ENCODE results near the gene NADK2. TPM values are rescaled to one million over a fixed set of nuclear protein-coding genes. Genes with fewer than 3 reads are reported as not detected.

The NADK2 gene
- total RNA-seq, 1 experiment from 2014 or later: 12.2 TPM

DNA sequence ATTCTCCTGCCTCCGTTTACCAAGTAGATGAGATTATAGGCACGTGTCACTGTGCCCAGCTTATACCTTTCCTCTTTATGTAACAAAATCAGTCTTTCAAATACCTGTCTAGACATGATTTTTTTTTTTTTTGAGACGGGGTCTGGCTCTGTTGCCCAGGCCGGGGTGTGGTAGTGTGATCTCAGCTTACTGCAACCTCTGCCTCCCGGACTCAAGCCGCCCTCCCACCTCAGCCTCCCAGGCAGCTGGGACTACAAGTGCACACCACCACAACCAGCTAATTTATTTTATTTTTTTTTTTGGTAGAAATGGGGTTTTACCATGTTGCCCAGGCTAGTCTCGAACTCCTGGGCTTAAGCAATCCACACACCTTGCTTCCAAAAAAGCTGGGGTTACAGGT lies 13.2 kb downstream of the NADK2 start:
- Histone ChIP-seq H2BK20ac (ENCODE audit: low read depth, low read length, poor library complexity, severe bottlenecking) (no peak overlapping the region), H3K27ac (ENCODE audit: insufficient read length, low read depth, low read length) (no peak overlapping the region), H3K23me2 (ENCODE audit: insufficient read length, low read depth, low read length, poor library complexity, severe bottlenecking) (no peaks in the 10 kb centered on the region), H4K20me1 (ENCODE audit: control insufficient read depth, insufficient read depth, insufficient read length) (no peaks in the 10 kb centered on the region), H3T11ph (ENCODE audit: low read length) (no peak overlapping the region), H3K56ac (ENCODE audit: insufficient read length, low read depth, low read length) (no peak overlapping the region), H2BK5ac (ENCODE audit: insufficient read length, low read length) (no peak overlapping the region), H4K91ac (ENCODE audit: insufficient read length, low read depth, low read length) (no peak overlapping the region), H3K79me2 (ENCODE audit: insufficient read depth, low read length) (no peaks in the 10 kb centered on the region), H2BK15ac (ENCODE audit: low read depth, low read length) (no peak overlapping the region), H3K4ac (ENCODE audit: low read depth, low read length) (no peak overlapping the region), H2AFZ (ENCODE audit: low read length) (no peak overlapping the region), H4K8ac (replicated peaks; ENCODE audit: insufficient read length, low read depth, low read length) (no peak overlapping the region), H2BK12ac (ENCODE audit: insufficient read length, low read depth, low read length) (no peak overlapping the region), H3K27me3 (ENCODE audit: insufficient read depth, low read length) (no peaks in the 10 kb centered on the region), H3K18ac (ENCODE audit: insufficient read length, low read depth, low read length) (no peak overlapping the region), H3K9ac (ENCODE audit: extremely low read depth, insufficient read length, low read length) (no peak overlapping the region), H3K79me1 (ENCODE audit: insufficient read depth, low read depth, low read length, poor library complexity, severe bottlenecking) (no peaks in the 10 kb centered on the region), H3K9me3 (ENCODE audit: control insufficient read depth, low read depth, low read length) (no peaks in the 10 kb centered on the region), H4K5ac (ENCODE audit: insufficient read length, low read depth, low read length) (no peak overlapping the region), H2BK120ac (ENCODE audit: low read depth, low read length, poor library complexity, severe bottlenecking) (no peak overlapping the region), H3K23ac (ENCODE audit: insufficient read length, low read depth, low read length) (no peak overlapping the region), H3K14ac (ENCODE audit: insufficient read depth, low read length) (no peak overlapping the region), H3K4me1 (ENCODE audit: insufficient read depth, low read length) (no peaks in the 10 kb centered on the region), H3K4me2 (ENCODE audit: insufficient read depth, insufficient read length, low read length) (no peak overlapping the region), H2AK5ac (ENCODE audit: insufficient read length, low read length) (no peak overlapping the region)
- Mint-ChIP-seq H3K4me3 (no peak overlapping the region), H3K36me3 (ENCODE audit: insufficient read depth in 1 of 3, low read depth in 3 of 3) (no peaks in the 10 kb centered on the region; a peak in 1 of 7 replicates), H3K9me3 (no peaks in the 10 kb centered on the region), H3K27ac (no peak overlapping the region), H3K4me1 (peaks cover 6 to 9% of the 10 kb centered on the region in 2 experiments), H3K27me3 (ENCODE audit: low read depth) (no peaks in the 10 kb centered on the region)
- TF ChIP-seq, protein P1, sequence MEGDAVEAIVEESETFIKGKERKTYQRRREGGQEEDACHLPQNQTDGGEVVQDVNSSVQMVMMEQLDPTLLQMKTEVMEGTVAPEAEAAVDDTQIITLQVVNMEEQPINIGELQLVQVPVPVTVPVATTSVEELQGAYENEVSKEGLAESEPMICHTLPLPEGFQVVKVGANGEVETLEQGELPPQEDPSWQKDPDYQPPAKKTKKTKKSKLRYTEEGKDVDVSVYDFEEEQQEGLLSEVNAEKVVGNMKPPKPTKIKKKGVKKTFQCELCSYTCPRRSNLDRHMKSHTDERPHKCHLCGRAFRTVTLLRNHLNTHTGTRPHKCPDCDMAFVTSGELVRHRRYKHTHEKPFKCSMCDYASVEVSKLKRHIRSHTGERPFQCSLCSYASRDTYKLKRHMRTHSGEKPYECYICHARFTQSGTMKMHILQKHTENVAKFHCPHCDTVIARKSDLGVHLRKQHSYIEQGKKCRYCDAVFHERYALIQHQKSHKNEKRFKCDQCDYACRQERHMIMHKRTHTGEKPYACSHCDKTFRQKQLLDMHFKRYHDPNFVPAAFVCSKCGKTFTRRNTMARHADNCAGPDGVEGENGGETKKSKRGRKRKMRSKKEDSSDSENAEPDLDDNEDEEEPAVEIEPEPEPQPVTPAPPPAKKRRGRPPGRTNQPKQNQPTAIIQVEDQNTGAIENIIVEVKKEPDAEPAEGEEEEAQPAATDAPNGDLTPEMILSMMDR (conservative IDR thresholded peaks at IDR 0.05): no peak
- no peak for DNase-seq
- no CpG with 5 or more reads among the region's 7 CpGs for WGBS (ENCODE audit: extremely low coverage, insufficient read length, low lambda C conversion rate)
